ENCODE measurements around the gene FOSL2.

The FOSL2 gene

GRCh38 chr2:28412625-28413151 is 20.0 kb downstream of the FOSL2 start:
- no peak for DNase-seq (ENCODE audit: low read depth, low spot score)

GRCh38 chr2:28413152-28413898 is 20.7 kb downstream of the FOSL2 start:
- DNase-seq (ENCODE audit: low read depth, low spot score): no peak

- no peak for DNase-seq (ENCODE audit: low read depth, low spot score)
These were observed 21.2 kb downstream of the FOSL2 start for GRCh38 chr2:28413899-28414295.

GRCh38 chr2:28414583-28414982 is 21.9 kb downstream of the FOSL2 start:
- DNase-seq (ENCODE audit: low read depth, low spot score): no peak

- no peak for DNase-seq (ENCODE audit: low read depth, low spot score)
These were observed 22.4 kb downstream of the FOSL2 start for GRCh38 chr2:28415010-28415409.

- no peak for DNase-seq (ENCODE audit: low read depth, low spot score)
These were observed 23.1 kb downstream of the FOSL2 start for GRCh38 chr2:28415715-28416114.

GRCh38 chr2:28419003-28419402 is 26.3 kb downstream of the FOSL2 start:
- DNase-seq (ENCODE audit: low read depth, low spot score): no peak

GRCh38 chr2:28419443-28420270 is 27.0 kb downstream of the FOSL2 start:
- no peak for DNase-seq (ENCODE audit: low read depth, low spot score)

- DNase-seq (ENCODE audit: low read depth, low spot score): no peak
These were observed 28.1 kb downstream of the FOSL2 start for GRCh38 chr2:28420722-28421121.

- DNase-seq (ENCODE audit: low read depth, low spot score): no peak
These were observed 30.5 kb downstream of the FOSL2 start for GRCh38 chr2:28422908-28423741.

- no peak for DNase-seq (ENCODE audit: low read depth, low spot score)
These were observed 31.4 kb downstream of the FOSL2 start for GRCh38 chr2:28423856-28424605.

GRCh38 chr2:28424799-28425463 is 32.3 kb downstream of the FOSL2 start:
- DNase-seq (ENCODE audit: low read depth, low spot score): no peak

GRCh38 chr2:28425464-28425835 is 32.8 kb downstream of the FOSL2 start:
- no peak for DNase-seq (ENCODE audit: low read depth, low spot score)

GRCh38 chr2:28427741-28428415 is 35.2 kb downstream of the FOSL2 start:
- DNase-seq (ENCODE audit: low read depth, low spot score): no peak

GRCh38 chr2:28428486-28428885 is 35.8 kb downstream of the FOSL2 start:
- no peak for DNase-seq (ENCODE audit: low read depth, low spot score)

GRCh38 chr2:28429636-28430376 is 37.1 kb downstream of the FOSL2 start:
- no peak for DNase-seq (ENCODE audit: low read depth, low spot score)

GRCh38 chr2:28430377-28430765 is 37.7 kb downstream of the FOSL2 start:
- no peak for DNase-seq (ENCODE audit: low read depth, low spot score)

GRCh38 chr2:28430788-28431418 is 38.2 kb downstream of the FOSL2 start:
- DNase-seq (ENCODE audit: low read depth, low spot score): no peak

- no peak for DNase-seq (ENCODE audit: low read depth, low spot score)
These were observed 39.1 kb downstream of the FOSL2 start for GRCh38 chr2:28431741-28432140.
